Measurements from ENCODE around the gene EMSY.

DNA sequence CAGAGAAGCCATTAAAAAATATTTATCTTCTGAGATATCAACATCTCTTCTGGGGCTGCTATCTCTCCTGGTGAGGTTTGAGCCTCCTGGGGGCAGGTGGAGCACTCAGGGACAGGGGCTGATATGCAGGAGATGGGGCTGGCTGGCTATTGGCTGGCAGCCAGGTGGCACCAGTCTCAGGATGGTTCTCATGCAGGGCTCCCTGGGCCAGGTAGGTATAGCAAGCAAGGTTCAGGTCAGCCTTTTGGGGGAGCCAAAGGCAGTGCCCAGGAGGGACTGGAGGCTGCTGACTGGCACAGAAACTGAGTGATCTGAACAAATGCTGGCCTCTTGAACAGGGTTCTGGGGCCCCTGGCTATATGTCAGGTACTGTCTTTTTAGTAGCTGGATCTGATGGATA lies 29.7 kb upstream of the EMSY start:
- TF ChIP-seq, protein P1, sequence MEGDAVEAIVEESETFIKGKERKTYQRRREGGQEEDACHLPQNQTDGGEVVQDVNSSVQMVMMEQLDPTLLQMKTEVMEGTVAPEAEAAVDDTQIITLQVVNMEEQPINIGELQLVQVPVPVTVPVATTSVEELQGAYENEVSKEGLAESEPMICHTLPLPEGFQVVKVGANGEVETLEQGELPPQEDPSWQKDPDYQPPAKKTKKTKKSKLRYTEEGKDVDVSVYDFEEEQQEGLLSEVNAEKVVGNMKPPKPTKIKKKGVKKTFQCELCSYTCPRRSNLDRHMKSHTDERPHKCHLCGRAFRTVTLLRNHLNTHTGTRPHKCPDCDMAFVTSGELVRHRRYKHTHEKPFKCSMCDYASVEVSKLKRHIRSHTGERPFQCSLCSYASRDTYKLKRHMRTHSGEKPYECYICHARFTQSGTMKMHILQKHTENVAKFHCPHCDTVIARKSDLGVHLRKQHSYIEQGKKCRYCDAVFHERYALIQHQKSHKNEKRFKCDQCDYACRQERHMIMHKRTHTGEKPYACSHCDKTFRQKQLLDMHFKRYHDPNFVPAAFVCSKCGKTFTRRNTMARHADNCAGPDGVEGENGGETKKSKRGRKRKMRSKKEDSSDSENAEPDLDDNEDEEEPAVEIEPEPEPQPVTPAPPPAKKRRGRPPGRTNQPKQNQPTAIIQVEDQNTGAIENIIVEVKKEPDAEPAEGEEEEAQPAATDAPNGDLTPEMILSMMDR (IDR thresholded peaks at IDR 0.05; ENCODE audit: extremely low read depth in 1 of 2, insufficient read depth in 1 of 2, low read depth in 1 of 2, low read length in 2 of 2): no peak
- no peak for TF ChIP-seq EZH2 (IDR thresholded peaks at IDR 0.05; ENCODE audit: borderline replicate concordance, low read depth, low read length, severe bottlenecking)
- no peak for TF ChIP-seq POLR2AphosphoS5 (IDR thresholded peaks at IDR 0.05; ENCODE audit: insufficient read depth, low read depth, low read length)
- TF ChIP-seq GATA2 (IDR thresholded peaks at IDR 0.05; ENCODE audit: insufficient read depth, insufficient read length, low read depth, low read length): no peak

All from endothelial cell of umbilical vein (primary cell).